ENCODE results near the gene NID1. TPM values are rescaled to one million over a fixed set of nuclear protein-coding genes. Genes with fewer than 3 reads are reported as not detected.

The NID1 gene
- total and polyA plus RNA-seq, 9 of the 15 experiments (the other 6 are each of a cell fraction or from before 2014, with no cell fraction given): 0.22 TPM; not detected in 8

GRCh38 chr1:235999259-235999925 is 65.5 kb downstream of the NID1 start (continued):
- TF ChIP-seq CREB5 (CRISPR knock-in tag; IDR thresholded peaks at IDR 0.05) (no peak), PRPF4 (IDR thresholded peaks at IDR 0.05; ENCODE audit: insufficient read depth, low read depth, low read length, poor library complexity, severe bottlenecking) (no peak), KAT8 (IDR thresholded peaks at IDR 0.05; ENCODE audit: low read depth) (no peak), RAD51 (IDR thresholded peaks at IDR 0.05; ENCODE audit: borderline replicate concordance, low read depth) (no peak), PYGO2 (tag; IDR thresholded peaks at IDR 0.05) (no peak), TEAD4 (IDR thresholded peaks at IDR 0.05; ENCODE audit: low read length) (no peak), TEAD4 (CRISPR knock-in tag; IDR thresholded peaks at IDR 0.05; ENCODE audit: borderline replicate concordance) (no peak), IRF1 (CRISPR knock-in tag; IDR thresholded peaks at IDR 0.05; ENCODE audit: borderline replicate concordance) (no peak), FOXM1 (IDR thresholded peaks at IDR 0.05; ENCODE audit: low read depth) (no peak), FOXM1 (CRISPR knock-in tag; IDR thresholded peaks at IDR 0.05; ENCODE audit: low read depth) (no peak), ZNF551 (CRISPR knock-in tag; IDR thresholded peaks at IDR 0.05) (no peak), HNRNPH1 (optimal IDR thresholded peaks at IDR 0.05; ENCODE audit: low read depth, low read length) (no peak), TARDBP (IDR thresholded peaks at IDR 0.05) (no peak), RBM17 (IDR thresholded peaks at IDR 0.05; ENCODE audit: borderline replicate concordance, low read depth, low read length) (no peak), ZFPM2 (CRISPR knock-in tag; IDR thresholded peaks at IDR 0.05) (no peak), FOXJ2 (tag; IDR thresholded peaks at IDR 0.05) (no peak), NEUROD1 (IDR thresholded peaks at IDR 0.05; ENCODE audit: borderline replicate concordance, low read depth, low read length, partially characterized antibody) (no peak), ZNF75A (CRISPR knock-in tag; IDR thresholded peaks at IDR 0.05) (no peak), ZBTB49 (CRISPR knock-in tag; IDR thresholded peaks at IDR 0.05; ENCODE audit: borderline replicate concordance) (no peak), HNRNPUL1 (IDR thresholded peaks at IDR 0.05; ENCODE audit: low read length) (no peak), HNRNPL (IDR thresholded peaks at IDR 0.05; ENCODE audit: low read depth, low read length) (no peak), SRSF3 (IDR thresholded peaks at IDR 0.05; ENCODE audit: insufficient read depth, low read length) (no peak), TRIM24 (IDR thresholded peaks at IDR 0.05) (peak in 1 of 2 experiments; percentile 19; a peak in 1 of 4 replicates), POLR2H (tag; IDR thresholded peaks at IDR 0.05; ENCODE audit: low read depth) (no peak), SP2 (IDR thresholded peaks at IDR 0.05; ENCODE audit: extremely low read depth, low read depth, low read length, poor library complexity, severe bottlenecking) (no peak)

Data from K562 (cell line).